Kidney tubule cell (primary cell): ENCODE measurements around the gene PTGES2.
A peak's percentile ranks its signal among the peaks of the same experiment; 100 is the strongest.
"Not testable (repeated sequence)": the region's sequence is repeated elsewhere in the genome, so short reads cannot be mapped to it uniquely, and the experiment has no call there.

Experiments
- DNase-seq: peaks from one replicate; pipeline ENCODE4 v3.0.0-alpha.2; 2018; ENCODE audit warnings: low spot score

The PTGES2 gene

DNA sequence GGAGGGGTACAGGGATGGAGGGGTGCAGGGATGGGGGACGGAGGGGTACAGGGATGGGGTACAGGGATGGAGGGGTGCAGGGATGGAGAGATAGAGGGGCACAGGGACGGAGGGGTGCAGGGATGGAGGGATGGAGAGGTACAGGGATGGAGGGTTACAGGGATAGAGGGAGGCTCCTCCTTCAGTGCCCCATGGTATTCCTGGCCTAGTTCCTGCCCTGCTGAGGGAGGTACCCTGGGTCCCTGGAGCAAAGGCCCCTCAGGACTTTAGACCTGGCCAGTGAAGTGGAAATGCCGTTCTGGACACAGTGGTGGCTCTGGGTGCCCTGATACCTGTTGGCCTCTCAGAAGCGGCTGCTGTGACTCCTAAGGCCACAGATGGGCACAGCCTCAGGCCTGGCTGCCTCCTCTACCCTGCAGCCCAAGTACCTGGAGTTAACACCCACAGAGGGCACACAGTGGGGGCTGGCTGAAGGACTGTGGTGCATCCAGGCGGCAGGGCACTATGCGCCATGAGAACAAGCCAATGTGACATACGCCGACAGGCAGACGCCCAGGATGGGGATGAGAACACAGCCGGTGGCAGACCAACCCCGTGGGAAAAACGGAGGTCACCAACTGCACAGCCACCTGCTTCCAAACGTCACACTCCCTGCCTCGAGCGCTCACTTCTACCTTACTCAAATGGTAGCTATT lies 8.4 kb downstream of the PTGES2 start:
- no peak for DNase-seq

DNA sequence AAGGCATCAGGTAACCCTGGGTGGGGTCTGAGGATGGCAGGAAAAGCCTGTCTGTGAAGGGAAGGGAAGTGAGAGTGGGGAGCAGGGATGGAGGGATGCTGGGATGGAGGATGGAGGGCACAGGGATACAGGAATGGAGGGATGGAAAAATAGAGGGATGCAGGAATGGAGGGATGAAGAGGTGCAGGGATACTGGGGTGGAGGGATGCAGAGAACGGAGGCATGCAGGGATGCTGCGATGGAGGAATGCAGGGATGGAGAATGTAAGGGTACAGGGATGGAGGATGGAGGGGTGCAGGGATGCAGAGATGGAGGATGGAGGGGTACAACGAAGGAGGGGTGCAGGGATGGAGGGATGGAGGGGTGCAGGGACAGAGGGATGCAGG lies 9.1 kb downstream of the PTGES2 start:
- DNase-seq, result no peak

- peak; percentile 90 for DNase-seq
Observed at GRCh38 chr9:128117613-128118471, 9.7 kb downstream of the PTGES2 start.

DNA sequence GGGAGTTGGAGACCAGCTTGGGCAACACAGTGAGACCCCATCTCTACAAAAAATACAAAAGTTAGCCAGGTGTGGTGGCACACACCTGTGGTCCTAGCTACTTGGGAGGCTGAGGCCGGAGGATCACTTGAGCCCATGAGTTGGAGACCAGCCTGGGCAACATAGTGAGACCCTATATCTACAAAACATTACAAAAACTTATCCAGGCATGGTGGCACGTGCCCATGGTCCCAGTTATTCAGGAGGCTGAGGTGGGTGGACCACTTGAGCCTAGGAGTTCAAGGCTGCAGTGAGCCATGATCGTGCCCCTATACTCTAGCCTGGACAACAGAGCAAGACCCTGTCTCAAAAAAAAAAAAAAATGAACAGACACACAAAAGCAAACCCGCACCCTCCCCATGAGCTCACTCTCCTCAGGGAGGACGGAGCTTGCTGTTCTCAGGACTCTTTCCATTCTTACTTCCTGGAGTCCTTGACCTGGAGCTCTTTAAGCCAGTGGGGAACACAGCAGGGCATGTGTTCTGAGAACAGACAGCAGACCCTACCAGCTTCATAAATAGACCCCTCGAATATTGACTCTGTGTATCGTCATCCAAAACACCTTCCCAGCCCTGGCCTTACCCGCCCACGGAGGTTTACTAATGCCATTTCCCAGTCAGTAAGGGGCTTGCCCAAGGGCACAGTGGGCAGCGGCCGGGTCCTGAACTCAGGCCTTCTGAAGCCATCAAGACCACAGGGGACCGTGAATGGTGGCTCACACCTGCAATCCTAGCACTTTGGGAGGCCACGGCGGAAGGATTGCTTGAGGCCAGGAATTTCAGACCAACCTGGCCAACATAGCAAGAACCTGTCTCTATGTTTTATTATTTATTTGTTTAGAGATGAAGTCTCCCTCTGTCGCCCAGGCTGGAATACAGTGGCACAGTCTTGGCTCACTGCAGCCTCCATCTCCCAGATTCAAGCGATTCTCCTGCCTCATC lies 11.1 kb downstream of the PTGES2 start:
- no peak for DNase-seq

- DNase-seq, result peak; percentile 42
Observed at GRCh38 chr9:128115187-128116103, 12.1 kb downstream of the PTGES2 start.

- no peak for DNase-seq
Observed at GRCh38 chr9:128114326-128115186, 13.0 kb downstream of the PTGES2 start.

- no peak for DNase-seq
Observed at GRCh38 chr9:128113526-128114325, 13.8 kb downstream of the PTGES2 start.

GRCh38 chr9:128111726-128112125 lies 15.8 kb downstream of the PTGES2 start:
- not testable (repeated sequence) for DNase-seq

DNA sequence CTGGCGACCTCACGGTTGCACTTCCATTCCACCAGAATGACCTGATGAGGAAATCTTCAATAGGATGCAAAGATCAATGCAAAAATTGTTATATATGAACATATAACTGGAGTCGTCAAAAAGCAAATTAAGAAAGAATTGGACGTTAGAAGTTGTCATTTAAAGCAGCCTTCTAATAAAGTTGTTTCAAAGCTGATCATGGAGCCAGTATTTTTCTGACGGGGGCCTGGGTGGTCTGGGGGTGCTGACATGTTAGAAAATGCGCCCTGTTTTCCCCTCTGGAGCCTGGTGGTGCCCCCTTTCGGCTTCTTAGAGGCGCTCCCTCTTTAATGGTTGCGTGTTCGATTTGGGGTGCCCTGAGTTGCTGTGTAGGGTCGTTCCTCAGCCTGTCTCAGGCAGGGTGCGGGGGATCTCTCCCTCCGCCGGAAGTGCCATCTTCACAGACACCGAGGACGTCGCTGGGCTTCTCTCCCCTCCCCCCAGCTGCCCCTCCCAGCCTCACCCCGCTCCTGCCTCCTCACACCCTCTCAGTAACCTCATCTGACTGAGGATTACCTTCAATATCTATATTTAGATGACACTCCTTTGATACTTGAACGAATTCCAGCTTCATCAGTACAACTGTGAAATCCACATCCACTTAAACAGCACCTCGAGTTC lies 18.3 kb downstream of the PTGES2 start:
- no peak for DNase-seq

- DNase-seq, result no peak
Observed at GRCh38 chr9:128108269-128109049, 19.1 kb downstream of the PTGES2 start.

DNA sequence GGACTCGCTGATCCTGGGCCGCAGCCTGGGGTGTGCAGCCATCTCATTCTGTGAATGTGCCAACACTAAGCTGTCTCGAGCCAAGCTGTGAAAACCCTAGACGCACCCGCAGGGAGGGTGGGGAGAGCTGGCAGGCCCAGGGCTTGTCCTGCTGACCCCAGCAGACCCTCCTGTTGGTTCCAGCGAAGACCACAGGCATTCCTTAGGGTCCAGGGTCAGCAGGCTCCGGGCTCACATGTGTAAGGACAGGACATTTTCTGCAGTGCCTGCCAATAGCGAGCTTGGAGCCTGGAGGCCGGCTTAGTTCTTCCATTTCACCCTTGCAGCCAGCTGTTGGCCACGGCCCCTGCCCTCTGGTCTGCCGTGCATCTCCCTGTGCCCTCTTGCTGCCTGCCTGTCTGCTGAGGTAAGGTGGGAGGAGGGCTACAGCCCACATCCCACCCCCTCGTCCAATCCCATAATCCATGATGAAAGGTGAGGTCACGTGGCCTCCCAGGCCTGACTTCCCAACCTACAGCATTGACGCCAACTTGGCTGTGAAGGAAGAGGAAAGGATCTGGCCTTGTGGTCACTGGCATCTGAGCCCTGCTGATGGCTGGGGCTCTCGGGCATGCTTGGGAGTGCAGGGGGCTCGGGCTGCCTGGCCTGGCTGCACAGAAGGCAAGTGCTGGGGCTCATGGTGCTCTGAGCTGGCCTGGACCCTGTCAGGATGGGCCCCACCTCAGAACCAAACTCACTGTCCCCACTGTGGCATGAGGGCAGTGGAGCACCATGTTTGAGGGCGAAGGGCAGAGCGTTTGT lies 19.9 kb downstream of the PTGES2 start:
- no peak for DNase-seq

- DNase-seq, result no peak
Observed at GRCh38 chr9:128106940-128107467, 20.5 kb downstream of the PTGES2 start.

DNA sequence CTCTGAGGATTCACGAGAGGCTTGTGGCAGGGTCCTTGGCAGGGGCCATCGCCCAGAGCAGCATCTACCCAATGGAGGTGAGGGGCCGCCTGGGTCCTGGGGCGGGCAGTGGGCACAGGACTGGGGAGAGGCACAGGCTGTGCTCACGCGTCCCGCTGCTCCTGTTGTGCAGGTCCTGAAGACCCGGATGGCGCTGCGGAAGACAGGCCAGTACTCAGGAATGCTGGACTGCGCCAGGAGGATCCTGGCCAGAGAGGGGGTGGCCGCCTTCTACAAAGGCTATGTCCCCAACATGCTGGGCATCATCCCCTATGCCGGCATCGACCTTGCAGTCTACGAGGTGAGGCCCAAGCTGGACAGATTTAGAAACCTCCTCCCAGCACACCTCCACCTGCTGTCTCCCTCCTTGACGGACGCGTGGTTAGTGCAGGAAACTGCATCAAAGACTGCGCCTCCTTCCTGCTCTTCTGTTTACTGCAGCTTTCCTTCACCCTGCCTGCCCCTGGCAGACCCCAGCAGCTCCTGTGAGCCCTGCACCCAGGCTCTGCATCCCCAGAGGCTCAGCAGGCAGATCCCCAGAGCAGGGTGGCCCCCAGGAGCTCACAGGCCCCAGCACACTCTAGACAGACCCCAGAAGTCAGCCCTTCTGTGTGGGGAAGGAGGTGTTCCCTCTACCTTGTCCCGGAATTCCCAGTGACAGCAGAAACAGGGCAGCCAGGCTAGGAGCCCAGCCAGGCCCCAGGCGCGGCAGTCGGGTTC lies 21.2 kb downstream of the PTGES2 start:
- no peak for DNase-seq

DNA sequence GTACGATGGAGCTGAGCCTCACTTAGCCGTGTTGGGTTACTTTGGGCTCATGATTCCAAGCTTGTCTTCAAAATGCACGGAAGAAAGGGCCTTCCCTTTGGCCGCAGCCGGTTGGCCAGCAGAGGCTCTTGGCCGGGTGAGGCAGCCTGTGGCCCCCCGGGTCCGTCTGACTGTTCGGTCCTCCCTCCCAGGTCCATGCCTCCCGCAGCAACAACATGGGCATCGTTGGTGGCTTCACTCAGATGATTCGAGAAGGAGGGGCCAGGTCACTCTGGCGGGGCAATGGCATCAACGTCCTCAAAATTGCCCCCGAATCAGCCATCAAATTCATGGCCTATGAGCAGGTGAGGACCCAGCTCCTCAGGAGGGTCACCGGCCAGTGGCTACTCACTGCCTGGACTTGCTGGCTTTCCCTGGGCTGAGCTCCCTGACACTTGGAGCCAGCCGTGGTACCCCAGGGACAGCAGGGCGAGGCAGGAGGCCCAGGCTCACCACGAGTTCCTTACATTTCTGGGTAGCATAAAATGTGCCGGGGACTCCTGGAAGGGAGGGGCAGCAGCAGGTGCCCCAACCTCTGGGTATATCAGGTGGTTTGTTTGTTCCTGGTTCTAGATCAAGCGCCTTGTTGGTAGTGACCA lies 21.9 kb downstream of the PTGES2 start:
- no peak for DNase-seq

GRCh38 chr9:128104171-128104618 lies 23.3 kb downstream of the PTGES2 start:
- DNase-seq, result no peak

GRCh38 chr9:128103589-128103962 lies 24.0 kb downstream of the PTGES2 start:
- peak; percentile 44 for DNase-seq
